NCI-H1092 (cell line): ENCODE results near the gene PIEZO2.

Experiments
- DNase-seq: peaks from one replicate; lab custom pipeline; 2025; lab: John Stamatoyannopoulos, UW

PIEZO2 gene

GRCh38 chr18:11064727-11065460, 84.5 kb downstream of the PIEZO2 start:
- DNase-seq: no peak

- no peak for DNase-seq
Observed at GRCh38 chr18:11064106-11064505, 85.3 kb downstream of the PIEZO2 start.

GRCh38 chr18:11055721-11056120, 93.6 kb downstream of the PIEZO2 start:
- DNase-seq: no peak

- no peak for DNase-seq
Observed at GRCh38 chr18:11054497-11054896, 94.9 kb downstream of the PIEZO2 start.

GRCh38 chr18:11053293-11053692, 96.1 kb downstream of the PIEZO2 start:
- DNase-seq: no peak

- DNase-seq: no peak
Observed at GRCh38 chr18:11052800-11053199, 96.6 kb downstream of the PIEZO2 start.

GRCh38 chr18:11051462-11051861, 97.9 kb downstream of the PIEZO2 start:
- no peak for DNase-seq

GRCh38 chr18:11050966-11051365, 98.4 kb downstream of the PIEZO2 start:
- no peak for DNase-seq

- no peak for DNase-seq
Observed at GRCh38 chr18:11047817-11048216, 101.6 kb downstream of the PIEZO2 start.

GRCh38 chr18:11047156-11047555, 102.2 kb downstream of the PIEZO2 start:
- no peak for DNase-seq

- no peak for DNase-seq
Observed at GRCh38 chr18:11046140-11046539, 103.2 kb downstream of the PIEZO2 start.

- no peak for DNase-seq
Observed at GRCh38 chr18:11043694-11044093, 105.7 kb downstream of the PIEZO2 start.

- no peak for DNase-seq
Observed at GRCh38 chr18:11042247-11042646, 107.1 kb downstream of the PIEZO2 start.

- peak; percentile 0 for DNase-seq
Observed at GRCh38 chr18:11040823-11041656, 108.3 kb downstream of the PIEZO2 start.

GRCh38 chr18:11040359-11040758, 109.0 kb downstream of the PIEZO2 start:
- no peak for DNase-seq

- no peak for DNase-seq
Observed at GRCh38 chr18:11037533-11038240, 111.7 kb downstream of the PIEZO2 start.

- DNase-seq: no peak
Observed at GRCh38 chr18:11035814-11036495, 113.4 kb downstream of the PIEZO2 start.

GRCh38 chr18:11035376-11035775, 114.0 kb downstream of the PIEZO2 start:
- DNase-seq: no peak

- no peak for DNase-seq
Observed at GRCh38 chr18:11034884-11035283, 114.5 kb downstream of the PIEZO2 start.

- no peak for DNase-seq
Observed at GRCh38 chr18:11033503-11033902, 115.9 kb downstream of the PIEZO2 start.

GRCh38 chr18:11031966-11032365, 117.4 kb downstream of the PIEZO2 start:
- DNase-seq: no peak

GRCh38 chr18:11029021-11029420, 120.3 kb downstream of the PIEZO2 start:
- DNase-seq: no peak
